ENCODE measurements around the gene CYP2J2. TPM values are rescaled to one million over a fixed set of nuclear protein-coding genes. Genes with fewer than 3 reads are reported as not detected.
A peak's percentile ranks its signal among the peaks of the same experiment; 100 is the strongest.

Gene CYP2J2
- total and polyA plus RNA-seq, 4 donors, result 4.5 to 8.6 (median 5.5) TPM

DNA sequence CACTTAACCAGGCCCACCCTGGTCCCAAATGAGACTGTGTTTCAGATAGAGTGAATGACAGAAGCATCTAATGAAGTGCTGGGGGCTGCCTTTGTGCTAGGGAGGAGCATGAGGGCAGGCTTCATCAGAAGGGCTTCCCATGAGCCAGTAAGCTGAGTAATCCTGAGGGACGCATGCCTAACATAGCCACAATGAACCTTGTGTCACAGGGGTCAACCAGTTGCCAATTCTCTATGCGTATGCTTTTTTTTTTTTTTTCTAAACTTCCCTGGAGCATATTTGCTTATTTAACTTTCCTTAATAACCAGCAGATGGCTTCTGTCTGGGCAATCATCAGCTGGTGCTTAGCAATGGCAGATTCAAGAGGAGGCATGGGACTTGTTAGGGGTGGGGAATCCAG is 25.5 kb upstream of the CYP2J2 start:
- Histone ChIP-seq H3K36me3 (ENCODE audit: control insufficient read depth, insufficient read depth, low read length) (no peaks in the 10 kb centered on the region), H3K4me3 (ENCODE audit: low read depth, low read length) (no peak overlapping the region), H3K27me3 (ENCODE audit: control insufficient read depth, insufficient read depth, low read length) (no peaks in the 10 kb centered on the region), H3K4me1 (ENCODE audit: control insufficient read depth, insufficient read depth, low read length) (no peaks in the 10 kb centered on the region), H3K9me3 (ENCODE audit: control insufficient read depth, insufficient read depth, low read length) (no peaks in the 10 kb centered on the region), H3K27ac (ENCODE audit: low read depth, low read length) (no peak overlapping the region)
- 83% methylated on average over 1 of the region's 2 CpGs for WGBS (ENCODE audit: insufficient coverage)
- DNase-seq (ENCODE audit: low read depth in 4 of 6, low spot score in 6 of 6), result no peak

DNA sequence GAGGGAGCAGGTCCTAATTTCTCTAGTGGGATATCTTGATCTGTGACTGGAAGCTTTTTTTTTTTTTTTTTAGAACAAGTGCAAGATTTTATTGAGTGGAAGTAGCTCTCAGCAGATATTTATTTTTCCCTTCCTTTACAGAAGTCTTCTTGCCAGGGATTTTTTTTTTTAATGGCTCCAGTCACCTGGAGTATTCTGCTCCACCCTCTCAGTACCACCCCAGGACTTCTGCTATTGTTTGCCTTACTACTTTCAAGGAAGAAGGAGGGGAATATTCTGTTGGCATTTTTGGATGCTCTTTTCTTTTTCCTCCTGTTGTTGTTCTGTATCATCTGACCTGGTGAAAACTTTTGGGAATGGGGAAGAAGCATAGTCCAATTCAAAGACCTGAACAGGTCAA is 23.1 kb upstream of the CYP2J2 start:
- no peaks in the 10 kb centered on the region for H3K9me3 ChIP-seq (ENCODE audit: control insufficient read depth, insufficient read depth, low read length)
- H3K27me3 ChIP-seq (ENCODE audit: control insufficient read depth, insufficient read depth, low read length), result no peaks in the 10 kb centered on the region
- H3K4me3 ChIP-seq (ENCODE audit: low read depth, low read length), result no peak overlapping the region
- no peak for DNase-seq (ENCODE audit: low read depth in 4 of 6, low spot score in 6 of 6)
- H3K4me1 ChIP-seq (ENCODE audit: control insufficient read depth, insufficient read depth, low read length), result no peaks in the 10 kb centered on the region
- no peaks in the 10 kb centered on the region for H3K36me3 ChIP-seq (ENCODE audit: control insufficient read depth, insufficient read depth, low read length)
- H3K27ac ChIP-seq (ENCODE audit: low read depth, low read length), result no peak overlapping the region

DNA sequence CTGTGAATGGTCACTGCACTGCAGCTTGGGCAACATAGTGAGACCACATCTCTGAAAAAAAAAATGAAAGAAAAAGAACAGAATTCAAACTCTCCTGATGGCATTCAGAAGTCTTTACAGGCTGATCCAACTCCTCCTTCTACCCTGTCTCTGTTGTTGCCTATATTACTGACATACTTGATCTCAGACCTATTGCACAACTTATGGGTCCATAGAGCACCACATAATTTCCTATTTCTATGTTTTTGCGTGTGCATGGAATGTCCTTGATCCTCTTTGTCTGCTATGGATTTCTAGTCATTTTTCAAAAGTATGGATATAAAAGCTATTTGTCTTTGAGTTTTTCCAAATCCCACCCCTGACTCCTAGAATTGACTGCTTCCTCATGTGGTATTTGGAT is 22.4 kb upstream of the CYP2J2 start:
- Histone ChIP-seq H3K36me3 (ENCODE audit: control insufficient read depth, insufficient read depth, low read length) (no peaks in the 10 kb centered on the region), H3K27me3 (ENCODE audit: control insufficient read depth, insufficient read depth, low read length) (no peaks in the 10 kb centered on the region), H3K27ac (ENCODE audit: low read depth, low read length) (no peak overlapping the region), H3K9me3 (ENCODE audit: control insufficient read depth, insufficient read depth, low read length) (no peaks in the 10 kb centered on the region), H3K4me1 (ENCODE audit: control insufficient read depth, insufficient read depth, low read length) (no peaks in the 10 kb centered on the region), H3K4me3 (ENCODE audit: low read depth, low read length) (no peak overlapping the region)
- no peak for DNase-seq (ENCODE audit: low read depth in 4 of 6, low spot score in 6 of 6)
- no CpG with 5 or more reads among the region's 1 CpG for WGBS (ENCODE audit: insufficient coverage)

DNA sequence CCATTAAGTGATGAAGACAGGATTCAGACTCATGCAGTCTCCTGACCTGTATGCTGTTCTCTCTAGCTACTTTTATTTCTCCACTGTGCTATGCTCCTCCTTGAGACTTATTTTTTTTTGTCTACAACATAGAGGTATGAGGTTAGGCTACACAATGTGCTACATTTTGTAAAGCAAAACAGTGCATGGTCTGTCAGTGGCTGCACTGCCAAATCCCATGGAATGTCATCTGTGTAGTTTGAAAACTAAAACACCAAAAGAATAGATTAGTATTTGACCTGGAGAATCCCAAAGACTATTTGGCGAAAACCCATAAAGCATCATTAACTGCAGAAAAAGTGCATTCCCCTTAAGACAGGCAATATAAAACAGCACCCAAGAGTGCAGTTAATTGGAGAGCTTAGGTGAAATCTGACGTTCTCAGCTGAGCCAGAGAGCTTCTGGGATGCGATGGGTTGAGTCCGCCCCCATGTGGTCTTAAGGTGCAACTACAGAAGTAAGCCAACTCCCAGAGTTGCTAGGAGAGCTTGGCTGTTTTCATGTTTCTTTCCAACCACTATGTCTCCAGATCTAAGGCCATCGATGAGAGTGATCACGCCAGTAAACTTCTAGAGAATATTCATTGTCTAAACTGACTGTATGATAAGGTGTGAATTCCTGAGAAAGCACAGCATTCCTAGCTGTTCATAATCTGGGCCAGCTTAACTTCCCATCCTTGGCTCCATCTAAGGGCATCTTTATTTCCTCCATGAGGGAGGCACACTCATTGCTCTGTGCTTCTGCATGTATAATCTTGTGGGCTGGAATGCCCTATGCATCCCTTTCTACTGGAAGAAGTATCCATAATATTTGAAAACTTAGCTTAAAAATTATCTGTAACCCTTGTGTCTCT is 20.7 kb upstream of the CYP2J2 start:
- no peaks in the 10 kb centered on the region for H3K4me1 ChIP-seq (ENCODE audit: control insufficient read depth, insufficient read depth, low read length)
- DNase-seq (ENCODE audit: low read depth in 4 of 6, low spot score in 6 of 6), result peak in 5 of 6 donors; percentile 48 to 92 (median 59)
- no peaks in the 10 kb centered on the region for H3K9me3 ChIP-seq (ENCODE audit: control insufficient read depth, insufficient read depth, low read length)
- H3K36me3 ChIP-seq (ENCODE audit: control insufficient read depth, insufficient read depth, low read length), result no peaks in the 10 kb centered on the region
- no peak overlapping the region for H3K27ac ChIP-seq (ENCODE audit: low read depth, low read length)
- no CpG with 5 or more reads among the region's 6 CpGs for WGBS (ENCODE audit: insufficient coverage)
- no peaks in the 10 kb centered on the region for H3K27me3 ChIP-seq (ENCODE audit: control insufficient read depth, insufficient read depth, low read length)
- H3K4me3 ChIP-seq (ENCODE audit: low read depth, low read length), result no peak overlapping the region

DNA sequence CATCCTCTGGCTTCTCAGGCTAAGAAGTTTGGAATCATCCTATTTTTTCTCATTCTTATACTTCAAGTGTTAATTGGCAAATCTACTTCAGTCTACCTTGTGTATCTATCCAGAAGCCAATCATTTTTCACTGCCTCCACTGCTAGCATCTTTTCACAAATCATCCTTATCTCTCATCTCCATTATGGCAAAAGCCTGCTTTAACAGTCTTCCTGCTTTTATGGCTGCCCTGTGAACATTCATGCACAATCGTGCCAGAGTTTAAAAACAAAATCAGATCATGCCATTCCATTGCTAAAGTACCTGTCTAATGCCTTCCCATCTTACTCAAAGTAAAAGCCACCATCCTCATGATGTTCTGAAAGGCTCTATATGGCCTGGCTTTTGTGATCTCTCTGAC is 19.2 kb upstream of the CYP2J2 start:
- H3K27ac ChIP-seq (ENCODE audit: low read depth, low read length), result no peak overlapping the region
- no peaks in the 10 kb centered on the region for H3K4me1 ChIP-seq (ENCODE audit: control insufficient read depth, insufficient read depth, low read length)
- WGBS (ENCODE audit: insufficient coverage), result 60% methylated on average over 1 of the region's 1 CpG
- no peaks in the 10 kb centered on the region for H3K36me3 ChIP-seq (ENCODE audit: control insufficient read depth, insufficient read depth, low read length)
- no peak overlapping the region for H3K4me3 ChIP-seq (ENCODE audit: low read depth, low read length)
- no peak for DNase-seq (ENCODE audit: low read depth in 4 of 6, low spot score in 6 of 6)
- no peaks in the 10 kb centered on the region for H3K27me3 ChIP-seq (ENCODE audit: control insufficient read depth, insufficient read depth, low read length)
- no peaks in the 10 kb centered on the region for H3K9me3 ChIP-seq (ENCODE audit: control insufficient read depth, insufficient read depth, low read length)

DNA sequence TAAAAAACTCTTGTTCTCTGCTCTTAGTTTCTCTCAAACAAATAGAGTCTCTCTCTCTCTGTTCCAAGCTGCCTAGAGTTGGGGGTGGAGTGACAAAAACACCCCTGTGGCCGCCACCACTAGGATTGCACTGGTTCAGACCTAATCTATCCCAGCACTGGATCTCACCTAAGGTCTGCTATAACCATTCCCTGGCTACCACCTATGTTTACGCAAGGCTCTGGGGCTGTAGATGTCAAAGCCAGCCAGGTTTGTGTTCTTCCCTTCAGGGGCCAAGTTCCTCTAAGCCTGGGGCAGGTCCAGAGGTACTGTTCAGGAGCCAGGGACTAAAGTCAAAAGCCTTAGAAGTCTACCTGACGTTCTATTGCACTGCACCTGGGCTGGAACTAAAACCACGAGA is 12.8 kb upstream of the CYP2J2 start:
- WGBS (ENCODE audit: insufficient coverage), result 93% methylated on average over 4 of the region's 4 CpGs
- no peak overlapping the region for H3K27ac ChIP-seq (ENCODE audit: low read depth, low read length)
- H3K36me3 ChIP-seq (ENCODE audit: control insufficient read depth, insufficient read depth, low read length), result no peaks in the 10 kb centered on the region
- no peak overlapping the region for H3K4me3 ChIP-seq (ENCODE audit: low read depth, low read length)
- no peaks in the 10 kb centered on the region for H3K9me3 ChIP-seq (ENCODE audit: control insufficient read depth, insufficient read depth, low read length)
- DNase-seq (ENCODE audit: low read depth in 4 of 6, low spot score in 6 of 6), result no peak
- H3K27me3 ChIP-seq (ENCODE audit: control insufficient read depth, insufficient read depth, low read length), result no peaks in the 10 kb centered on the region
- no peaks in the 10 kb centered on the region for H3K4me1 ChIP-seq (ENCODE audit: control insufficient read depth, insufficient read depth, low read length)

DNA sequence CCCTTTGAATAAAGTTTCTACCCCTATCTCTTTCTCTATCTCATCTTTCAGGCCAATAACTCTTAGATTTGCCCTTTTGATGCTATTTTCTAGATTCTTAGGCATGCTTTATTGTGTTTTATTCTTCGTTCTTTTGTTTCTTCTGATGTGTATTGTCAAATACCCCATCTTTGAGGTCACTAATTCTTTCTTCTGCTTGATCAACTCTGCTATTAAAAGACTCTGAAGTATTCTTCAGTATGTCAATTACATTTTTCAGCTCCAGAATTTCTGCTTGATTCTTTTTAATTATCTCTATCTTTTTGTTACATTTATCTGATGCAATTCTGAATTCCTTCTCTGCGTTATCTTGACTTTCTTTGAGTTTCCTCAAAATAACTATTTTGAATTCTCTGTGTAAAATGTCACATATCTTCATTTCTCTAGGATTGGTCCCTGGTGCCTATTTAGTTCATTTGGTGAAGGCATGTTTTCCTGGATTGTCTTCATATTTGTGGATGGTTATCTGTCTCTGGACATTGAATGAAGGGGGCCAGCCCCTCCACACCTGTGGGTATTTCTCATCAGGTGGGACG is 11.2 kb upstream of the CYP2J2 start:
- H3K4me1 ChIP-seq (ENCODE audit: control insufficient read depth, insufficient read depth, low read length), result no peaks in the 10 kb centered on the region
- H3K36me3 ChIP-seq (ENCODE audit: control insufficient read depth, insufficient read depth, low read length), result no peaks in the 10 kb centered on the region
- no peaks in the 10 kb centered on the region for H3K9me3 ChIP-seq (ENCODE audit: control insufficient read depth, insufficient read depth, low read length)
- no peaks in the 10 kb centered on the region for H3K27me3 ChIP-seq (ENCODE audit: control insufficient read depth, insufficient read depth, low read length)
- H3K4me3 ChIP-seq (ENCODE audit: low read depth, low read length), result no peak overlapping the region
- no CpG with 5 or more reads among the region's 3 CpGs for WGBS (ENCODE audit: insufficient coverage)
- no peak overlapping the region for H3K27ac ChIP-seq (ENCODE audit: low read depth, low read length)
- DNase-seq (ENCODE audit: low read depth in 4 of 6, low spot score in 6 of 6), result no peak

DNA sequence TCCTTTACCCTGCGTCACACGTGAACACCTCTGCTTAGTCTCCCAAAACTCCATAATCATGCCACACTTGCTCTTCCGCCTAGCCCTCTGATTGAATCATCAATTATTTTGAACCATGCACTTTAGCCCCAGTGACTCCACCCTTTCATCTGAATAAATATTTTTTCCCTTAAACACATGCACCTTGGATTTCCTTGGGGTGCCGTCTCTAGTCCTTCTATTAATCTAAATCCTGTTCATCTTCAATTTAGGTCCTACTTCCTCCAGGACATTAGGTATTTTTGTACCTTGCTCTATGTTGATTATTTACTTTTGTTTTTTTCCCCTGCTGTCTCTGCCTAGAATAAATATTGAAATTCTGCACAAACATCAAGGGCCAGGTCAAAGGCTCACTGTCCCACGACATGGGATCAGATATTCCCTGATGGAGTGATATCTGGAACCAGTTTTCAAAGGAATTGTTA is 9.8 kb upstream of the CYP2J2 start:
- Histone ChIP-seq H3K36me3 (ENCODE audit: control insufficient read depth, insufficient read depth, low read length) (no peaks in the 10 kb centered on the region), H3K27me3 (ENCODE audit: control insufficient read depth, insufficient read depth, low read length) (no peaks in the 10 kb centered on the region), H3K9me3 (ENCODE audit: control insufficient read depth, insufficient read depth, low read length) (no peaks in the 10 kb centered on the region), H3K4me3 (ENCODE audit: low read depth, low read length) (no peak overlapping the region), H3K4me1 (ENCODE audit: control insufficient read depth, insufficient read depth, low read length) (no peaks in the 10 kb centered on the region), H3K27ac (ENCODE audit: low read depth, low read length) (no peak overlapping the region)
- 97% methylated on average over 3 of the region's 5 CpGs for WGBS (ENCODE audit: insufficient coverage)
- DNase-seq (ENCODE audit: low read depth in 4 of 6, low spot score in 6 of 6), result no peak

DNA sequence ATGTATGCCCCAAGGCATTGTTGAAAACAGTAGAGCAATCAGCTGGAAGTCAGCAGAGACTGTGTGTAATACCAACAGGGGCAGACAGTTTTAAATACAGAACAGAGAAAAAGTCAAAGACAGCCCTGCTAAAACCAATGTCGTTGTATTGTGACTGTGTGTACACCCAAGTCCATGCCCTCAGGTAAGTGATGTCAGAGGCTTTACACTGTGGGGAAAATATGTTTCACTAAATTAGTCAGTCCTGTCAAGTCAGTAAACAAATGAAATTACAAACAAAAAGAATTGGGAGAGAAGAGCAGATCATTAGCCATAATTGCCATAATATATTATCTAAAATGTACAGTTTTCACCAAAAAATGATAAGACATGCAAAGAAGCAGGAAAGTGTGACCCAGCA is 2.4 kb upstream of the CYP2J2 start:
- Histone ChIP-seq H3K27me3 (ENCODE audit: control insufficient read depth, insufficient read depth, low read length) (peaks cover 2% of the 10 kb centered on the region), H3K4me3 (ENCODE audit: low read depth, low read length) (no peak overlapping the region), H3K27ac (ENCODE audit: low read depth, low read length) (no peak overlapping the region), H3K36me3 (ENCODE audit: control insufficient read depth, insufficient read depth, low read length) (no peaks in the 10 kb centered on the region), H3K4me1 (ENCODE audit: control insufficient read depth, insufficient read depth, low read length) (peaks cover 6% of the 10 kb centered on the region), H3K9me3 (ENCODE audit: control insufficient read depth, insufficient read depth, low read length) (peaks cover 4% of the 10 kb centered on the region)
- DNase-seq (ENCODE audit: low read depth in 4 of 6, low spot score in 6 of 6), result no peak
- no CpG with 5 or more reads among the region's 1 CpG for whole genome bisulfite sequencing (ENCODE audit: insufficient coverage)

DNA sequence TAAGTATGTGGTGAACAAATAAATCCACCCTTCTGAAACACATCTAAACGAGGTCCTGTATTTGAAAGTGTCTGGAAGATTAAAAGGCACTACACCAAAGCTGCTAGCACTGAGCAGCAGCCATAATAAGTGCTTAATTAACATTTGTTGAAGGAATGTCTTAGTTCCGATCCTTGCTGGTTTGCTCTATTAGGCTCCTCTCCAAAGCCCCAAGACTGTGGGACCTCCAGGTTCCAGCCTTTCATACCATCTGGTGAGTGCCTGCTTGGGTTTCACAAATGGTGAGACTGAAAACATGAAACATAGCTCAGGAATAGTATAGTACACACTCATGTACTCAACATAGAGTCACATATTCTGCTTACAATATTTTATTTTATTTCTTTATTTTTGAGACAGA is 640 bp upstream of the CYP2J2 start:
- H3K27ac ChIP-seq (ENCODE audit: low read depth, low read length), result no peak overlapping the region
- no peaks in the 10 kb centered on the region for H3K36me3 ChIP-seq (ENCODE audit: control insufficient read depth, insufficient read depth, low read length)
- WGBS (ENCODE audit: insufficient coverage), result no CpG with 5 or more reads among the region's 2 CpGs
- peaks cover 4% of the 10 kb centered on the region for H3K9me3 ChIP-seq (ENCODE audit: control insufficient read depth, insufficient read depth, low read length)
- H3K4me1 ChIP-seq (ENCODE audit: control insufficient read depth, insufficient read depth, low read length), result peaks cover 6% of the 10 kb centered on the region
- peak overlapping the region; percentile 60 for H3K4me3 ChIP-seq (ENCODE audit: low read depth, low read length)
- DNase-seq (ENCODE audit: low read depth in 4 of 6, low spot score in 6 of 6), result peak in 1 of 6 donors; percentile 48
- peaks cover 2% of the 10 kb centered on the region for H3K27me3 ChIP-seq (ENCODE audit: control insufficient read depth, insufficient read depth, low read length)
